Mesodermal cell (in vitro differentiated cells): ENCODE measurements around the gene MYBPC1.
"Not testable (repeated sequence)": the region's sequence is repeated elsewhere in the genome, so short reads cannot be mapped to it uniquely, and the experiment has no call there.

Source experiments
- H3K27ac ChIP-seq: 2 replicates; pipeline ENCODE4 v1.7.0; 2013; ENCODE audit warnings: mild to moderate bottlenecking, low read depth, low read length, moderate library complexity; ENCODE audit not compliant: severe bottlenecking
- H3K36me3 ChIP-seq: 2 replicates; pipeline ENCODE4 v1.7.1; 2013; ENCODE audit warnings: mild to moderate bottlenecking, low read length, moderate library complexity; ENCODE audit not compliant: control insufficient read depth, insufficient read depth
- H3K4me1 ChIP-seq: one replicate; pipeline ENCODE4 v1.7.1; 2013; ENCODE audit warnings: mild to moderate bottlenecking, low read length; ENCODE audit not compliant: insufficient read depth, control insufficient read depth, poor library complexity, severe bottlenecking
- H3K4me3 ChIP-seq: 2 replicates; pipeline ENCODE4 v1.7.0; 2013; ENCODE audit warnings: low read length, control low read depth, mild to moderate bottlenecking; ENCODE audit not compliant: insufficient read depth, poor library complexity, severe bottlenecking; ENCODE audit errors: extremely low read depth
- H3K9me3 ChIP-seq: 2 replicates; pipeline ENCODE4 v1.7.1; 2013; ENCODE audit warnings: mild to moderate bottlenecking, low read length, moderate library complexity; ENCODE audit not compliant: control insufficient read depth
- WGBS, 2 experiments: methylation state at CpG; one replicate each; pipeline ENCODE4 v1.1.5; 2013; ENCODE audit warnings: missing lambda C conversion rate in 2 of 2; ENCODE audit not compliant: insufficient coverage in 2 of 2; 5-methylcytosine and 5-hydroxymethylcytosine counted together

The MYBPC1 gene

DNA sequence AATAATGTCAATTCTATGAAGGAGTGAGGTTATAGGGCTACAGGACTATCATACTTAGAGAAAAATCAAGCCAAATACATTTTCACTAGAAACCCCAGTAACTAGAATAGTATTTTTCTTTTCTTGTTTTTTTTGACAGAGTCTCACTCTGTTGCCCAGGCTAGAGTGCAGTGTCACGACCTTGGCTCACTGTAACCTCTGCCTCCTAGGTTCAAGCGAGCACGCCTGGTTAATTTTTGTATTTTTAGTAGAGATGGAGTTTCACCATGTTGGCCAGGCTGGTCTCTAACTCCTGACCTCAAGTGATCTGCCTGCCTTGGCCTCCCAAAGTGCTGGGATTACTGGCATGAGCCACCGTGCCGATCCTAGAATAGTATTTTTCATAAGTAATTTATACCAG is 139.7 kb downstream of the MYBPC1 start:
- 80 to 100% methylated on average over 1 to 2 of the region's 5 CpGs for WGBS, 2 experiments
- H3K4me1 ChIP-seq, H3K9me3 ChIP-seq, H3K36me3 ChIP-seq, H3K4me3 ChIP-seq, H3K27ac ChIP-seq: not testable (repeated sequence)
